Psoas muscle (tissue), 8 donors: Measurements from ENCODE around the gene TRAF3. TPM values are rescaled to one million over a fixed set of nuclear protein-coding genes. Genes with fewer than 3 reads are reported as not detected.

Experiments
- ATAC-seq, 4 donors: fragments of 200-7000 bp; cut with Tn5 transposase; one replicate each; pipeline ENCODE4 v1.9.1; 2020; ENCODE audit warnings: moderate library complexity in 3 of 4, mild to moderate bottlenecking in 2 of 4
- DNase-seq, 2 donors: peaks; one replicate each; pipeline ENCODE4 v3.0.0-alpha.2; 2020
- H3K27ac ChIP-seq: fragments of 200-600 bp; one replicate; pipeline ENCODE4 v1.8.0; 2022
- H3K27me3 ChIP-seq, 3 donors: fragments of 200-600 bp in 1 of 3; one replicate each; pipeline versions ENCODE4 v1.6.1 to v1.8.0; 2013 to 2022; ENCODE audit warnings: low read length in 2 of 3, mild to moderate bottlenecking in 2 of 3, moderate library complexity in 1 of 3; ENCODE audit not compliant: insufficient read depth in 3 of 3
- H3K36me3 ChIP-seq, 2 donors: fragments of 200-600 bp in 1 of 2; one replicate each; pipeline versions ENCODE4 v1.6.1 to v1.8.0; 2013 to 2022; ENCODE audit warnings: low read depth in 1 of 2, mild to moderate bottlenecking in 1 of 2, moderate library complexity in 1 of 2; ENCODE audit not compliant: insufficient read depth in 1 of 2
- H3K4me1 ChIP-seq: fragments of 200-600 bp; one replicate; pipeline ENCODE4 v1.8.0; 2022
- H3K4me3 ChIP-seq: fragments of 200-600 bp; one replicate; pipeline ENCODE4 v1.8.0; 2022; ENCODE audit warnings: mild to moderate bottlenecking
- H3K9me3 ChIP-seq: fragments of 200-600 bp; one replicate; pipeline ENCODE4 v1.8.0; 2022
- CTCF ChIP-seq: fragments of 200-600 bp; IDR thresholded peaks from one replicate; pipeline ENCODE4 v1.8.0; 2022; ENCODE audit warnings: antibody characterized with exemption
- WGBS, 3 donors: extraction: QIAGEN DNeasy Blood & Tissue Kit; methylation state at CpG; one replicate each; pipeline versions ENCODE4 v1.1.6 to v1.1.7; 2013; 5-methylcytosine and 5-hydroxymethylcytosine counted together
- intact Hi-C, 2 donors: fragments of 100-400 bp; cut with DNase I; formaldehyde crosslinking; loops; one replicate each; pipeline versions ENCODE4 v1.11.0 to v1.14.2; 2022
- polyA plus RNA-seq, 3 donors: library from polyadenylated mRNA; stranded (reverse); fragments of 200-250 nt; gene quantifications; one replicate each; pipeline ENCODE4 v1.2.3, GENCODE V29; 2013
- total RNA-seq, 4 donors: library from RNA; stranded (reverse); fragmentation: NEBNext Ultra II Directional in 2 of 4; extraction: Animal tissue kit (Norgen Biotek cat#: 25700) in 2 of 4; gene quantifications; one replicate each; pipeline versions ENCODE4 v1.2.1 to v1.2.4, GENCODE V29; 2021 to 2023
- donor health status: healthy with polysubstance abuse.
- donor health status: DM: no; HTN: no; CAD: no; lungs with moderate emphysema.
- donor health status: Bipolar disorder and iron deficiency.
- donor health status: healthy.
- donor health status: DM: yes; HTN: yes; CAD: no.
- donor health status: DM: no; HTN: no; CAD: no.
- donor health status: DM: no; HTN: no; CAD: no.
- donor health status: DM: yes; HTN: yes; CAD: no.

Gene TRAF3
- total and polyA plus RNA-seq, 7 donors = 3.3 to 16.3 (median 8.1) TPM

DNA sequence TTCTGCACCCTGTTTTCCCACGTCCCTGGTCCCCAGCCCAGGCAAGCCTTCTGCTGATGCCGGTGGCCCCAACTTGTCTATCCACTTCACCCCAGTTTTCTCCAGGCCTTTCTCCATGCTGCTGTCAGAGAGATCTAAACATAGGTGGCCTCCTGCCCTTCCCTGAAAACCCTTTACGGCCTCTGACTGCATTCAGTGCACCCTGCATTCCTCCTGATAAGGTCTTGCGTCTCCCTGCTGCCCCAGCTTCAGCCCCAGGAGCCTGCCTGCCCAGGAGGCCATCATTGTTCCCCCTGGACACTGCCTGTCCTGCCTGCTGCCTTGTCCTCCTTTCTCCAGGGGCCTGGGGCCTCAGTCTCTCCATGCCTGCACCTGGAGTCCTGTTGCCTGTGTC lies 29.8 kb downstream of the TRAF3 start:
- DNase-seq (no peak), ATAC-seq (no peak)
- no peak overlapping the region for H3K4me3 ChIP-seq
- no peak for TF ChIP-seq CTCF
- intact Hi-C loops = no loop called here
- 91 to 94% (median 93%) methylated on average over 4 of the region's 4 CpGs for WGBS, 3 donors
- no peaks in the 10 kb centered on the region for H3K27me3 ChIP-seq
- H3K9me3 ChIP-seq = no peaks in the 10 kb centered on the region
- H3K27ac ChIP-seq = no peak overlapping the region
- H3K36me3 ChIP-seq = no peaks in the 10 kb centered on the region
- no peaks in the 10 kb centered on the region for H3K4me1 ChIP-seq

GRCh38 chr14:102809870-102810269 lies 32.6 kb downstream of the TRAF3 start:
- intact Hi-C loops = no loop called here
- H3K27me3 ChIP-seq = no peaks in the 10 kb centered on the region
- H3K36me3 ChIP-seq = no peaks in the 10 kb centered on the region
- no peak for TF ChIP-seq CTCF
- DNase-seq (no peak), ATAC-seq (no peak)
- 87% methylated on average over 3 of the region's 3 CpGs for WGBS, 3 donors
- no peaks in the 10 kb centered on the region for H3K9me3 ChIP-seq
- H3K4me3 ChIP-seq = no peak overlapping the region
- H3K4me1 ChIP-seq = no peaks in the 10 kb centered on the region
- H3K27ac ChIP-seq = no peak overlapping the region

GRCh38 chr14:102810523-102810922 lies 33.3 kb downstream of the TRAF3 start:
- intact Hi-C loops = no loop called here

GRCh38 chr14:102811254-102811963 lies 34.2 kb downstream of the TRAF3 start:
- intact Hi-C loops = no loop called here
- Histone ChIP-seq H3K4me3 (no peak overlapping the region), H3K4me1 (no peaks in the 10 kb centered on the region), H3K36me3 (no peaks in the 10 kb centered on the region), H3K27me3 (no peaks in the 10 kb centered on the region), H3K9me3 (no peaks in the 10 kb centered on the region), H3K27ac (no peak overlapping the region)
- ATAC-seq = no peak
- 85 to 94% (median 94%) methylated on average over 12 of the region's 12 CpGs for WGBS, 3 donors
- DNase-seq = no peak
- TF ChIP-seq CTCF = no peak

More at GRCh38 chr14:102810523-102810922, 33.3 kb downstream of the TRAF3 start:
- Histone ChIP-seq H3K9me3 (no peaks in the 10 kb centered on the region), H3K36me3 (no peaks in the 10 kb centered on the region), H3K4me3 (no peak overlapping the region), H3K27ac (no peak overlapping the region), H3K4me1 (no peaks in the 10 kb centered on the region), H3K27me3 (no peaks in the 10 kb centered on the region)
- DNase-seq = no peak
- 87 to 95% (median 88%) methylated on average over 3 of the region's 3 CpGs for WGBS, 3 donors
- ATAC-seq = no peak
- no peak for TF ChIP-seq CTCF

DNA sequence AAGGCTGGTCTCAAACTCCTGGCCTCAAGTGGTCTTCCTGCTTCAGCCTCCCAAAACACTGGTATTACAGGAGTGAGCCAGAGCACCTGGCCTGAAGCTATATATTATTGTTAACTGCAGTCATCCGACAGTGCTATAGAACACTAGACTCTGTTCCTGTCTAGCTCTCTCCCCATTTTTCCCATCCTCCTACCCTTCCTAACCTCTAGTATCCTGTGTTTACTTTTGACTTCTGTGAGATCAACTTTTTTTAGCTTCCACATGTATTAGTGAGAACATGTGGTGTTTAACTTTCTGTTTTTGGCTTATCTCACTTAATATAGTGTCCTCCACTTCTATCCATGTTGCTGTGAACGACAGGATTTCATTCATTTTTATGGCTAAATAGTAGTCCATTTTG lies 34.7 kb downstream of the TRAF3 start:
- intact Hi-C loops = no loop called here
- WGBS, 3 donors = 84 to 92% (median 87%) methylated on average over 2 of the region's 2 CpGs
- DNase-seq (no peak), ATAC-seq (no peak)
- no peak for TF ChIP-seq CTCF
- Histone ChIP-seq H3K4me3 (no peak overlapping the region), H3K36me3 (no peaks in the 10 kb centered on the region), H3K27me3 (no peaks in the 10 kb centered on the region), H3K27ac (no peak overlapping the region), H3K4me1 (no peaks in the 10 kb centered on the region), H3K9me3 (no peaks in the 10 kb centered on the region)
